ENCODE measurements around the gene AASDH.

AASDH gene

GRCh38 chr4:56408978-56409377 is 21.7 kb upstream of the AASDH start:
- no peak for ATAC-seq
- TF ChIP-seq BACH2 (CRISPR knock-in tag; IDR thresholded peaks at IDR 0.05; ENCODE audit: borderline replicate concordance) (no peak), TCF4 (CRISPR knock-in tag; IDR thresholded peaks at IDR 0.05; ENCODE audit: borderline replicate concordance) (no peak), TSHZ2 (CRISPR knock-in tag; IDR thresholded peaks at IDR 0.05) (no peak), OSR1 (CRISPR knock-in tag; IDR thresholded peaks at IDR 0.05) (no peak), ZFP3 (CRISPR knock-in tag; IDR thresholded peaks at IDR 0.05) (no peak), PPARA (CRISPR knock-in tag; IDR thresholded peaks at IDR 0.05; ENCODE audit: borderline replicate concordance) (no peak), CREB5 (CRISPR knock-in tag; IDR thresholded peaks at IDR 0.05; ENCODE audit: low read depth) (no peak), POU6F1 (CRISPR knock-in tag; IDR thresholded peaks at IDR 0.05; ENCODE audit: borderline replicate concordance, low read depth) (no peak), SNAI2 (CRISPR knock-in tag; IDR thresholded peaks at IDR 0.05) (no peak), ARNTL (CRISPR knock-in tag; IDR thresholded peaks at IDR 0.05; ENCODE audit: borderline replicate concordance, low read depth) (no peak), ESRRG (CRISPR knock-in tag; IDR thresholded peaks at IDR 0.05) (no peak), ZC3H10 (CRISPR knock-in tag; IDR thresholded peaks at IDR 0.05) (no peak), GLIS3 (CRISPR knock-in tag; IDR thresholded peaks at IDR 0.05) (no peak), PATZ1 (CRISPR knock-in tag; IDR thresholded peaks at IDR 0.05; ENCODE audit: borderline replicate concordance) (no peak)

GRCh38 chr4:56406151-56406550 is 18.9 kb upstream of the AASDH start:
- no peak for ATAC-seq
- TF ChIP-seq TSHZ2 (CRISPR knock-in tag; IDR thresholded peaks at IDR 0.05) (no peak), SNAI2 (CRISPR knock-in tag; IDR thresholded peaks at IDR 0.05) (no peak), POU6F1 (CRISPR knock-in tag; IDR thresholded peaks at IDR 0.05; ENCODE audit: borderline replicate concordance, low read depth) (no peak), GLIS3 (CRISPR knock-in tag; IDR thresholded peaks at IDR 0.05) (no peak), TCF4 (CRISPR knock-in tag; IDR thresholded peaks at IDR 0.05; ENCODE audit: borderline replicate concordance) (no peak), BACH2 (CRISPR knock-in tag; IDR thresholded peaks at IDR 0.05; ENCODE audit: borderline replicate concordance) (no peak), PPARA (CRISPR knock-in tag; IDR thresholded peaks at IDR 0.05; ENCODE audit: borderline replicate concordance) (no peak), ZFP3 (CRISPR knock-in tag; IDR thresholded peaks at IDR 0.05) (no peak), PATZ1 (CRISPR knock-in tag; IDR thresholded peaks at IDR 0.05; ENCODE audit: borderline replicate concordance) (no peak), ZNF8 (CRISPR knock-in tag; IDR thresholded peaks at IDR 0.05) (no peak), CSRNP3 (CRISPR knock-in tag; IDR thresholded peaks at IDR 0.05) (no peak), TOX (CRISPR knock-in tag; IDR thresholded peaks at IDR 0.05; ENCODE audit: borderline replicate concordance) (no peak), ZNF565 (CRISPR knock-in tag; conservative IDR thresholded peaks at IDR 0.05; ENCODE audit: low read depth) (no peak), RARB (CRISPR knock-in tag; IDR thresholded peaks at IDR 0.05) (no peak), ISL1 (CRISPR knock-in tag; IDR thresholded peaks at IDR 0.05) (no peak), ZFP30 (CRISPR knock-in tag; IDR thresholded peaks at IDR 0.05) (no peak), OSR1 (CRISPR knock-in tag; IDR thresholded peaks at IDR 0.05) (no peak)
